BJ (cell line): Measurements from ENCODE around the gene PPM1F. TPM values are rescaled to one million over a fixed set of nuclear protein-coding genes. Genes with fewer than 3 reads are reported as not detected.

ENCODE experiments used
- CTCF ChIA-PET: fragments of 350-600 bp; formaldehyde crosslinking; extraction: SDS; loops from one replicate; lab custom pipeline; 2021; ENCODE audit warnings: antibody characterized with exemption, inconsistent platforms; lab: Yijun Ruan, JAX
- POLR2A ChIA-PET: fragments of 300-600 bp; sonication (Branson Sonifier 250); formaldehyde crosslinking; extraction: SDS; loops from one replicate; lab custom pipeline; 2021; ENCODE audit warnings: antibody characterized with exemption; lab: Charles Lee
- DNase-seq: peaks from one replicate; pipeline ENCODE4 v3.0.0-alpha.2; 2011; ENCODE audit warnings: low read depth
- H3K27me3 ChIP-seq: 2 replicates; pipeline ENCODE4 v1.6.0; 2011; ENCODE audit warnings: low read length; ENCODE audit not compliant: control insufficient read depth, insufficient read depth
- H3K36me3 ChIP-seq: 2 replicates; pipeline ENCODE4 v1.5.1; 2011; ENCODE audit warnings: low read length; ENCODE audit not compliant: control insufficient read depth, insufficient read depth
- H3K4me3 ChIP-seq: 2 replicates; pipeline ENCODE4 v1.5.1; 2011; ENCODE audit warnings: low read depth, mild to moderate bottlenecking, control low read depth, low read length
- polyA plus RNA-seq: library from polyadenylated mRNA; depleted of rRNA; stranded (reverse); fragments of >200 nt; gene quantifications from 2 replicates; pipeline ENCODE4 v1.2.3, GENCODE V29; 2011
- TF ChIP-seq, protein P1 (sequence below): IDR thresholded peaks from 2 replicates; pipeline ENCODE4 v1.5.1; 2011; ENCODE audit warnings: low read depth, mild to moderate bottlenecking, control low read depth, inconsistent platforms, low read length, moderate library complexity; ENCODE audit not compliant: insufficient read depth

The PPM1F gene
- polyA plus RNA-seq, 1 experiment = 25.3 TPM

DNA sequence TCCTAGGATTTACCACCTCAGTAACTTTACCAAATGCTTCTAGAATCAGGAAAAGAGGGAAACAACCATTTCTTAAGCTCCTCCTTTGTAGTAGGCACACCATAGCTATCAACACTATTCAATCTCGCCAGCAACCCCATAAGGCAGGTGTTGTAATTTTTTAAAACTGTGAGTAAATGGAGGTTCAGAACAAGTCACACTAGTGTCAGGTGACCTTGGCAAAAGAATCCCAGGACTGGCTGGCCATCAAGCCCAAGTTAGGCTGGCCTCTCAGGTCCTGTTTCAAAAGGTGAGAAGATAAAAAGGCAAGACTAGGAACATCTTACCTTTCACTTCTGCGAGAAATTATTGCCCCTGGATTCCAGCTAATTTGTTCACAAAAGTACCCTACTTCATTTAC is 29.2 kb upstream of the PPM1F start:
- TF ChIP-seq, protein P1, sequence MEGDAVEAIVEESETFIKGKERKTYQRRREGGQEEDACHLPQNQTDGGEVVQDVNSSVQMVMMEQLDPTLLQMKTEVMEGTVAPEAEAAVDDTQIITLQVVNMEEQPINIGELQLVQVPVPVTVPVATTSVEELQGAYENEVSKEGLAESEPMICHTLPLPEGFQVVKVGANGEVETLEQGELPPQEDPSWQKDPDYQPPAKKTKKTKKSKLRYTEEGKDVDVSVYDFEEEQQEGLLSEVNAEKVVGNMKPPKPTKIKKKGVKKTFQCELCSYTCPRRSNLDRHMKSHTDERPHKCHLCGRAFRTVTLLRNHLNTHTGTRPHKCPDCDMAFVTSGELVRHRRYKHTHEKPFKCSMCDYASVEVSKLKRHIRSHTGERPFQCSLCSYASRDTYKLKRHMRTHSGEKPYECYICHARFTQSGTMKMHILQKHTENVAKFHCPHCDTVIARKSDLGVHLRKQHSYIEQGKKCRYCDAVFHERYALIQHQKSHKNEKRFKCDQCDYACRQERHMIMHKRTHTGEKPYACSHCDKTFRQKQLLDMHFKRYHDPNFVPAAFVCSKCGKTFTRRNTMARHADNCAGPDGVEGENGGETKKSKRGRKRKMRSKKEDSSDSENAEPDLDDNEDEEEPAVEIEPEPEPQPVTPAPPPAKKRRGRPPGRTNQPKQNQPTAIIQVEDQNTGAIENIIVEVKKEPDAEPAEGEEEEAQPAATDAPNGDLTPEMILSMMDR = no peak
- DNase-seq = no peak
- no peaks in the 10 kb centered on the region for H3K27me3 ChIP-seq
- peaks cover 7% of the 10 kb centered on the region for H3K36me3 ChIP-seq
- peak overlapping the region; percentile 98 for H3K4me3 ChIP-seq
- ChIA-PET CTCF (interaction anchor here (0.9 to 3.0 kb wide), 5 partner anchors 9 to 44 kb away, joined by 3 to 22 read pairs (median 3); partner anchors contain the start of gene PPM1F), POLR2A (no interaction called here)

GRCh38 chr22:21980547-21980946 is 27.9 kb upstream of the PPM1F start:
- TF ChIP-seq, protein P1 = no peak
- CTCF ChIA-PET = interaction anchor here (0.9 to 3.0 kb wide), 2 partner anchors 8 to 28 kb away, joined by 4 to 22 read pairs; partner anchors contain the start of gene PPM1F

DNA sequence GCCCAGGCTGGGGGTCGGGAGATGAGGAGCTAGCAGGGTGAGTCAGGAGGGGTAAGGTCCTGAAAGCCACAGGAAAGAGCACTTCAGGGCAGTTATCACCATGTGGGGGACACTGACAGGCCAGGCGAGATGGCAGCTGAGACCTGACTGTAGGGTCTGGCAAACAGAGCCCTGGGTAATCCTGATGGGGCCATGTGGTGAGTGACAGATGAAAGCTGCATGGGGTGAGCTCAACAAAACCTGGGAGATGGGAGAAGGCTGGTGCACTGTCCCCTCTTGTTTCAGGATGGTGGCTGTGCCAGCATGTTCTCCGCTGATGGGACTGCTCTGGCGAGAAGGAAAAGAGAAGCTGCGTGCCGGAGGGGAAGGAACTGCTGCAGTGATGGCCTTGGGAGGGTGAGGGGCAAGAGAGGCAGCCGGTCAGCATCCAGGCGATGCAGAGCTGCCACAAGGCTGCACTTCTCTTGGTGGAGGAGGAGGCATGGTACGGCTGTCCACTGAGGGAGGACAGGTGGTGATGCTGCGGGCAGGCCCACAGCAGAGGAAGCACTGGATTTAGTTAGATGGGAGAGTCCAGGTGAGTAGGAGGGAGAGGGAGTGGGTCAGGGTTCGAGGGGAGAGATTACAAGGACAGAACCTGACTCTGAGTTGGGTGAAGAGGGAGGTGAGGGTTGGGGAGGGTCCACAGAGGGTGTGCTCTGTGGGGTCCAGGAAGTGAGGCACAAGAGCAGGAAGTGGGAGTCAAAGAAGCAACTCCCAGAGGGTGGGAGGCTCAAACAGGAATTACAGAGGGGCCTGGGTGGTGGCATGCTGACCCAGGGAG is 26.1 kb upstream of the PPM1F start:
- POLR2A ChIA-PET = no interaction called here

More at GRCh38 chr22:21980547-21980946, 27.9 kb upstream of the PPM1F start:
- no peak for DNase-seq
- POLR2A ChIA-PET = no interaction called here
- H3K27me3 ChIP-seq = no peaks in the 10 kb centered on the region
- H3K4me3 ChIP-seq = no peak overlapping the region
- peaks cover 7% of the 10 kb centered on the region for H3K36me3 ChIP-seq

GRCh38 chr22:21977814-21978213 is 25.2 kb upstream of the PPM1F start:
- no peak for DNase-seq
- TF ChIP-seq, protein P1 = no peak
- no peaks in the 10 kb centered on the region for H3K27me3 ChIP-seq
- CTCF ChIA-PET = no interaction called here
- POLR2A ChIA-PET = no interaction called here
- H3K4me3 ChIP-seq = no peak overlapping the region
- H3K36me3 ChIP-seq = peaks cover 23% of the 10 kb centered on the region

More for the DNA sequence above, 26.1 kb upstream of the PPM1F start:
- no peak overlapping the region for H3K4me3 ChIP-seq
- CTCF ChIA-PET = no interaction called here
- H3K36me3 ChIP-seq = peaks cover 20% of the 10 kb centered on the region
- TF ChIP-seq, protein P1 = no peak
- DNase-seq = no peak
- no peaks in the 10 kb centered on the region for H3K27me3 ChIP-seq

DNA sequence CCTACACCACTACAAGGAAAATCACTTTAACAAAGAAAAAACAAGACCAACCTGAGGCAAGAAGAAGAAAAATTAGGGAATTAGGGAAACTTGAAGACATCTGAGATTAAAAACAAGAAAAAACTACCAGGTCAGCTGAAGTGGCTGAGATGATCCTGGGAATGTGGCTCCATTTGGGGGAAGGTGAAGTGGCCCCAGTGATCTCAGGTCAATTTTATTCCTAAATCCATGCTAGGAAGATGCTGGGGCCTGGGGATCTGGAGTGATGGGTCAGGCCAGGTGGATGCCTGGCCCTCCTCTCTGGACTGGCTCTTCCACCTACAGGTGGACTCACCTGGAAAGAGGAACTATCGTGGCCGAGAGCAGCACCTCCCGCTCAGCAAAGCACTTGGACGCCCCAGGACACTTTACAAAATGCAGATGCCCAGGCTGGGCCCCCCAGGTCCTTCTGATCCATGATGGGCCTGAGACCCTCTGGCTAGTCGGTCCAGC is 23.3 kb upstream of the PPM1F start:
- ChIA-PET POLR2A (no interaction called here), CTCF (no interaction called here)
- no peak for DNase-seq
- Histone ChIP-seq H3K27me3 (no peaks in the 10 kb centered on the region), H3K36me3 (peaks cover 36% of the 10 kb centered on the region), H3K4me3 (no peak overlapping the region)
- TF ChIP-seq, protein P1 = no peak
